HUES6 (cell line): Measurements from ENCODE around the gene PRRT4.

ENCODE experiments used
- H3K27ac ChIP-seq: 2 replicates; pipeline ENCODE4 v1.7.0; 2013; ENCODE audit warnings: low read depth, mild to moderate bottlenecking, low read length, inconsistent platforms
- H3K27me3 ChIP-seq: 2 replicates; pipeline ENCODE4 v1.6.1; 2013; ENCODE audit warnings: low read length; ENCODE audit not compliant: control insufficient read depth, insufficient read depth
- H3K36me3 ChIP-seq: 2 replicates; pipeline ENCODE4 v1.6.1; 2013; ENCODE audit warnings: low read length; ENCODE audit not compliant: control insufficient read depth, insufficient read depth
- H3K4me1 ChIP-seq: 2 replicates; pipeline ENCODE4 v1.6.1; 2013; ENCODE audit warnings: low read length; ENCODE audit not compliant: control insufficient read depth, insufficient read depth
- H3K4me3 ChIP-seq: 2 replicates; pipeline ENCODE4 v1.5.1; 2013; ENCODE audit warnings: low read depth, low read length
- H3K9ac ChIP-seq: one replicate; pipeline ENCODE4 v1.6.1; 2013; ENCODE audit warnings: mild to moderate bottlenecking, low read length
- H3K9me3 ChIP-seq: 2 replicates; pipeline ENCODE4 v1.6.1; 2013; ENCODE audit warnings: low read depth, low read length; ENCODE audit not compliant: control insufficient read depth, insufficient read depth

PRRT4 gene

DNA sequence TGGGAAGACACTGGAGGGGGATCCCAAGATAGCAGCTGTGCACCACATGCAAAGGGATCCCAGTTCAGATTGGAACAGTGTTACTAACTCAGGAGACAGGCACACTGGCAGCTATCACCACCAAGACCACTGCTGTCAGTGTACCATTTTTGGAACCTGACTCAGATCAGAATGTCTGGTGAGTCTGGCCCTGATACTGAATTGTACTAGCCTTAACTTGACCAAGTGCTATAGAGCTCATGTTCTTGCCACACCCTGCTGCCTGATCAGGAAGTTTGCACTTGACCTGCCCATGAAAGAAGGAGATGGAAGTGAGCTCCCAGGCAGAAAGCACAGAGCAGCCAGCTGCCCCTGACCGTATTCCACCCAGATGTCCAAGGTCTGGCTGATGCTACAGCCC is 4.8 kb upstream of the PRRT4 start:
- H3K4me3 ChIP-seq: no peak overlapping the region
- no peaks in the 10 kb centered on the region for H3K9me3 ChIP-seq
- H3K36me3 ChIP-seq: no peaks in the 10 kb centered on the region
- no peak overlapping the region for H3K27ac ChIP-seq
- H3K4me1 ChIP-seq: no peaks in the 10 kb centered on the region
- peaks cover 64% of the 10 kb centered on the region for H3K27me3 ChIP-seq
- H3K9ac ChIP-seq: no peak overlapping the region

- Histone ChIP-seq H3K9me3 (no peaks in the 10 kb centered on the region), H3K27ac (no peak overlapping the region), H3K9ac (no peak overlapping the region), H3K36me3 (no peaks in the 10 kb centered on the region), H3K27me3 (peaks cover 73% of the 10 kb centered on the region), H3K4me3 (no peak overlapping the region), H3K4me1 (0 out of 2 replicates have a peak, but pooled peaks cover 3% of the 10 kb centered on the region)
Observed at GRCh38 chr7:128365432-128365831, 3.9 kb upstream of the PRRT4 start.

- no peak overlapping the region for H3K27ac ChIP-seq
- H3K4me1 ChIP-seq: peaks cover 10% of the 10 kb centered on the region; the same call in 1 of the 2 replicates
- no peaks in the 10 kb centered on the region for H3K9me3 ChIP-seq
- peaks cover 83% of the 10 kb centered on the region for H3K27me3 ChIP-seq
- no peak overlapping the region for H3K4me3 ChIP-seq
- H3K9ac ChIP-seq: no peak overlapping the region
- H3K36me3 ChIP-seq: no peaks in the 10 kb centered on the region
Observed at GRCh38 chr7:128364166-128364870, 2.8 kb upstream of the PRRT4 start.

DNA sequence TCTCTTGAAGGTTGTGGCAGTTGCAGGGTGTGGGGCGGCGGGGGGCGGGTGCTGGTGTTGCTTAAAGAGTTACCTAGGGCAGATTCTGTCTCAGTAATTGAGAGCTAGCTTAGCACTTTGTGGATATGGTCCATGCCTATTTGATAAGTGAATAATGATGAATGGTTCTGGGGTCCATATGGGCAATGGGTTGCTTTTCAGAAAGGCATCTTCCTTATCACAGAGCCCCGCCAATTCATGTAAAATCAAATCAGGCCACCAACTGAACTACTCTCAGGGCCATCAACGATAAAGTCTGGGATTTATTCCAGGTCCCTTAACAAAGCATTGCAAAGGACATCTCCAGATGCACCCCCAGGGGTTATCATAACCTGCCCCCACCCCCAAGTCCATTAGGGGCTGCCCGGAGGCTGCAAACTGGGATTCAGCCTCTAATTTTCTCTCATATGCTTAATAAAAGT is 1.8 kb upstream of the PRRT4 start:
- H3K9ac ChIP-seq: no peak overlapping the region
- no peaks in the 10 kb centered on the region for H3K9me3 ChIP-seq
- H3K36me3 ChIP-seq: no peaks in the 10 kb centered on the region
- no peak overlapping the region for H3K27ac ChIP-seq
- H3K27me3 ChIP-seq: peaks cover 94% of the 10 kb centered on the region
- no peak overlapping the region for H3K4me3 ChIP-seq
- peaks cover 10% of the 10 kb centered on the region; the same call in 1 of the 2 replicates for H3K4me1 ChIP-seq

GRCh38 chr7:128362670-128363069 is 1.2 kb upstream of the PRRT4 start:
- H3K27ac ChIP-seq: no peak overlapping the region
- H3K36me3 ChIP-seq: no peaks in the 10 kb centered on the region
- H3K9ac ChIP-seq: no peak overlapping the region
- H3K9me3 ChIP-seq: no peaks in the 10 kb centered on the region
- H3K4me3 ChIP-seq: no peak overlapping the region
- H3K4me1 ChIP-seq: peaks cover 10% of the 10 kb centered on the region; the same call in 1 of the 2 replicates
- H3K27me3 ChIP-seq: peaks cover 98% of the 10 kb centered on the region

- H3K9ac ChIP-seq: no peak overlapping the region
- H3K27ac ChIP-seq: no peak overlapping the region
- H3K4me1 ChIP-seq: peaks cover 21% of the 10 kb centered on the region; the same call in 1 of the 2 replicates
- peak overlapping the region; percentile 85 for H3K4me3 ChIP-seq
- H3K9me3 ChIP-seq: no peaks in the 10 kb centered on the region
- no peaks in the 10 kb centered on the region for H3K36me3 ChIP-seq
- peaks cover 82% of the 10 kb centered on the region for H3K27me3 ChIP-seq
Observed at GRCh38 chr7:128360359-128360678, 1.2 kb downstream of the PRRT4 start.

DNA sequence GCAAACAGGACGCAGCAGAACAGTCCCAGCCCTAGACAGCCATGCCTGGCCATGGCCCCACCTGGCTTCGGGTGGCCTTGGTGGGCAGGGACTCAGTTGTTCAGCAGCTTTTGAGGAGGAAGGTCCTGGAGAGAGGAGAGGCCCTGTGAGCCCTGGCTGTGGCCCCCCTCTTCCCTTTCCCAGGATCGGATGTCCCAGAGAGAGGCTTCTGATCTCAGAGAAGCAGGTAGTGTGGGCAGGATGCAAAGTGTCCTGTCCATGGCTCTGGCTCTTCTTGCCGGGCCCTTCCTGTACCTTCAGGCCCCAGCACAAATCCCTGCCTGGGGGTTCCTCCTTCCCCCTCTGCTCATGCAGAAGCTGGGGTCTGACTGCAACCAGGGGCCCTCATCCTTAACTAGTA is 1.6 kb downstream of the PRRT4 start:
- Histone ChIP-seq H3K4me1 (peaks cover 21% of the 10 kb centered on the region; the same call in 1 of the 2 replicates), H3K27ac (no peak overlapping the region), H3K9ac (no peak overlapping the region), H3K27me3 (peaks cover 80% of the 10 kb centered on the region), H3K36me3 (no peaks in the 10 kb centered on the region), H3K4me3 (peak overlapping the region; percentile 85), H3K9me3 (no peaks in the 10 kb centered on the region)

DNA sequence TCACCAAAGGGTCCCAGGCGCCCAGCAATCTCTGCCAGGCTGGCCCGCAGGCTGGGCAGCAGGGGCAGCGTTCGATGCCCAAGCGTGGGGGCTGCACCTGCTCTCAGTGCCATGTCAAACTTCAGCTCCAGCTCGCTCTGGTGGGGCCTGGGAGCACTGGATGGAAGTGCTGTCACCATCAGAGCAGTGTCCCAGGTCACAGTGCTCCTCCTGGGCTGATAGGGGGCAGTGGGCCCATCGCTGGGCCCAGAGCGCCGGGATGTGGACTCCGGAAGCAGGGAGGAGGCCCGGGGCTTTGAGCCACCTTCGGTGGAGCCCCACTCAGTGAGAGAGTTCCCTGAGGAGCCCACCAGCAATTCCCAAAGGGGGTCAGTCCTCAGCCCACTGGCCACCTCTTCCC is 2.2 kb downstream of the PRRT4 start:
- peaks cover 21% of the 10 kb centered on the region; the same call in 1 of the 2 replicates for H3K4me1 ChIP-seq
- H3K27me3 ChIP-seq: peaks cover 80% of the 10 kb centered on the region
- H3K27ac ChIP-seq: no peak overlapping the region
- H3K36me3 ChIP-seq: no peaks in the 10 kb centered on the region
- no peak overlapping the region for H3K9ac ChIP-seq
- no peaks in the 10 kb centered on the region for H3K9me3 ChIP-seq
- no peak overlapping the region for H3K4me3 ChIP-seq

DNA sequence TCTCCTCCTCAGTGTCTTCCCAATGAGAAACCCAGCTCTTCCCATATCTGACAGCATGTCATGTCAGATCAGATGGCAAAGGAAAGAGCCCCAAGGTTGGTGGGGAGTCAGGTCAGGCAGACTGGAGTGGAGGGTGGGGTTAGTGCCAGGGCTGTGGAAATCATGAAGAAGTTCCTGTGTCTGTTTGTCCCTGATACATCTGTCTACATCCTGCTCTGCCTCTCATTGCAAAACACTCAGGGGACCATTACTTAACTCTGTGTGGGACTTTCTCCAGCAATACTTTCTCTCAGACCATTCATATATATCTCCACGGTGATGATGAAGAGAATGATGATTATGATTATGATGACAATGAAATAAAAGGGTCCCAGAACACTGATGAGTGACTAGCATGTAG is 3.3 kb downstream of the PRRT4 start:
- Histone ChIP-seq H3K4me1 (peaks cover 21% of the 10 kb centered on the region; the same call in 1 of the 2 replicates), H3K4me3 (no peak overlapping the region), H3K27ac (no peak overlapping the region), H3K36me3 (no peaks in the 10 kb centered on the region), H3K9me3 (no peaks in the 10 kb centered on the region), H3K9ac (no peak overlapping the region), H3K27me3 (peaks cover 78% of the 10 kb centered on the region)

DNA sequence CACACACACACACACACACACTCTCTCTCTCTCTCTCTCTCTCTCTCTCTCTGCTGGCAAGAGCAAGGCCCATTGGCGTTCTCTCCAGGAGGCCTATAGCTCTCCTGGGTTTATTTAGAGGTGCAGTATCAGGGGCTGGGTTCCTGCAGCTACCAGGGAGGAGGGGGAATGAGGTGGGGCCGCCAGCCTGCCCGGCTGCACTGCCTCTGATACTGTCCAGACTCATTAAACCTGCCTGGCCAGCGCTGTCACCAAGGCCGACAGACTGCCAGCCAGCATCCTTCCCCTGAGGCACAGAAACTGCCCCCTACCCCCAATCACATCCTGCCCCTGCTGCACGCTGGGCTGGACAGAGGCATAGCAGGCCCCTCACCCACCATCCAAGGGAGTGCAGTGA is 4.3 kb downstream of the PRRT4 start:
- Histone ChIP-seq H3K27me3 (peaks cover 78% of the 10 kb centered on the region), H3K9me3 (no peaks in the 10 kb centered on the region), H3K9ac (no peak overlapping the region), H3K36me3 (no peaks in the 10 kb centered on the region), H3K27ac (no peak overlapping the region), H3K4me1 (peaks cover 26% of the 10 kb centered on the region; the same call in 1 of the 2 replicates), H3K4me3 (no peak overlapping the region)

- H3K36me3 ChIP-seq: no peaks in the 10 kb centered on the region
- H3K27me3 ChIP-seq: peaks cover 76% of the 10 kb centered on the region
- H3K9ac ChIP-seq: no peak overlapping the region
- H3K4me1 ChIP-seq: peaks cover 26% of the 10 kb centered on the region; the same call in 1 of the 2 replicates
- H3K9me3 ChIP-seq: no peaks in the 10 kb centered on the region
- H3K27ac ChIP-seq: no peak overlapping the region
- H3K4me3 ChIP-seq: no peak overlapping the region
Observed at GRCh38 chr7:128356546-128357216, 4.8 kb downstream of the PRRT4 start.
